ENCODE measurements around the gene FGF1.
A peak's percentile ranks its signal among the peaks of the same experiment; 100 is the strongest.

The FGF1 gene

DNA sequence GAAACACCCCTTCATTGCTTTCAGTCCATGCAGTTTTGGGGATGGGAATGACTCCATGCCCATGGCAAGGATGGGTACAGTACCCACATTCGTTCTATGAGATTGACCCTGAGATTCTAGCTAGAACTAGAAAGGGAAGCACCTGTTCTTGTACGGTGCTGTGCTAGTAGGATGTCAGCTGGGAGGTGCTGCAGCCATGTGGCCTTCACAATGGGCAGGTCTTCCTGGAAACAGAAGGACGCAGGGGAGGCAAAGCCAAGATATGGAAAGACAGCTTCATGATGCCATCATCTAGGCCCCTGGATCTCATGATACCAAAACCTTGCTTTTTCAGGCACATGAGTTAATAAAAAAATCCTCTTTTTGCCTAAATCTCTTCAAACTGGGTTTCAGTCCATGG is 10.5 kb upstream of the FGF1 start:
- DNase-seq (ENCODE audit: low spot score): no peak

DNA sequence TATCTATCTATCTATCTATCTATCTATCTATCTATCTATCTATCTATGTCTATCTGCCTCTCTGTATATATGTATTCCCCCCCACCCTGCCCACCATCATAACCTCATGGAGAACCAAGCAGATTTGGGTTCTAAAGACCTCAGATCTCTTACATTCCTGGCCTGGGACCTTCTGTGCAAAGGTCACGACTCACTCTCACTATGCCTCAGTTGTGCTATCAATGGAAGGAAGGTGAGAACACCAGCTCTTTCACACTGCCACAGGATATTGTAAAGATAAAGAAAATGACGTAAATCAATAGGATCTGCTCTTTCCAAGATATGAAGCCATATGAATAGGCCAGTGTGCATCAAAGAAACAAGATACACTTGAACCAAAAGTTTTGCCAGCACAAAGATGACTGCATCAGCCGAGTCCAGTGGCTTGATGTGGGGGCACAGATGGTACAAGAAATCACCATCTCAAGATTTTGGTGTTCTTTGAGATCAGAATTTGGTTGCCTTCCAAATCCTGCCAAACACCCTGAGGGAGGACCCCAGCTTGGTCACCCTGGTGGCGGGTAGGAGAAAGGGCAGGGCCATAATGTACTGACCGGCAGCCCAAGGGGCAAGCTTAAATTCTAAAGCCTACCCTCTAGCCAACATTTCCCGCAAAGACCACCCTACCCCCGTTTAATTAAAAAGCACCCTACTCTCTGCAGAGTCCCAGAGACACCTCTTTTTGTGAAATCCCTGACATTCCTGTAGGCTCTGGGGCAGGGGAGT is 8.4 kb upstream of the FGF1 start:
- no peak for DNase-seq (ENCODE audit: low spot score)

DNA sequence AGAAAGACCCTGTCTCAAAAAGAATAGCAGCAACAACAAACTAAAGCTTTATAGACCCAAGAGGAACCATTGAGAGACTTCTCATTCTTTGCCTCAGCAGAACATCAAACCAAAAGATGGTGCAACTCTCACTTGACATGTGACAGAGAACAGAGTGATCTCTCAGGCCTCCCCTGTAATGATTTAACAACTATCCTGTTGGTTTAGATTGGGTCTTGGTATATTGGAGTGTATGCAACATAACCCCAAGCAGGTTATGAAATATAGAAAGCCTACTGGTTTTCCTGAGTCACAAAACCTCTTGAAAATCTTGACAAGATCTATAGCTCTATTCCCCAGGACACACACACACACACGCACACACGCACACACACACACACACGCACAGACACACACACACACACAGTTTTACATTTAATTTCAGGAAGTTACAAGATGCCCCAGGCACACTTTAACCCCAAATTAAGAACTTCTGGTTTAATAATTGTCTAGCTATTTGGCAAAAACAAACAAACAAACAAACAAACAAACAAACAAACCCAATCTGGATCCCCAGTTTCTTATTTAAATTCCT is 6.5 kb upstream of the FGF1 start:
- DNase-seq (ENCODE audit: low spot score): no peak

DNA sequence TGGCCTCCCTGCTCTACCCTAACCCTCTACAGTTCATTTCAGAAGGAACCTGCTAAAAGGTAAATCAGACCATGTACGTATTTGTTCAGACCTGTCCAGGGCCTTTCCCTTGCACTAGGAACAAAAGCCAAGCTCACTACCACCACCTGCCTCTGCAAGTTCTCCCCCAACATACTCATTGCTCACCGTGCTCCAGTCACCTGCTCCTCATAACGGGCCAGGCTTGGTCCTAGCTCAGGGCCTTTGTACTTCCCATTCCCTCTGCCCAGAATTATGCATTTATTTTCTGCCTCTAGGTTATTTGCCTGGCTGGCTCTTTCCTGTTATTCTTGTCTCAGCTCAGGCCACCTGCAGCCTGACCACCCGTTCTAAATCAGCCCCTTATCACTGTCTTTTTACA is 4.8 kb upstream of the FGF1 start:
- no peak for DNase-seq (ENCODE audit: low spot score)

DNA sequence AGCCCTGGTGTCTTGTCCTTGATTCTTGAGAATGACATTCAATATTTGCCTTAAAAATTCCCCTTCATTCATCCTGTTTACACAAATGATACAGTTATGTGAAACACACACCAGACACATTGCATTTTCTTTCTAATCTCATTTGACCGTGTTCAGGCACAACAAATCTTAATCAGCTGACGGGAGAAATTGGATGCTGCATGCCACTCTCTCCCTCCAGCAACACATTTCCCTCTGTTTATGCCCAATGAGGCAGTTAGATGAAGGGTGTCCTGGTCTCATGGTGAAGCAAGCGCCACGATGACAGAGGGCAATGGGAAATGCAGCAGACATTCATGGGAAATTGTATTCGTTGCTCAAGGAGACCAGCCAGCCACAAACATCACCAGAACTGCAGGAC is 3.2 kb upstream of the FGF1 start:
- DNase-seq (ENCODE audit: low spot score): no peak

DNA sequence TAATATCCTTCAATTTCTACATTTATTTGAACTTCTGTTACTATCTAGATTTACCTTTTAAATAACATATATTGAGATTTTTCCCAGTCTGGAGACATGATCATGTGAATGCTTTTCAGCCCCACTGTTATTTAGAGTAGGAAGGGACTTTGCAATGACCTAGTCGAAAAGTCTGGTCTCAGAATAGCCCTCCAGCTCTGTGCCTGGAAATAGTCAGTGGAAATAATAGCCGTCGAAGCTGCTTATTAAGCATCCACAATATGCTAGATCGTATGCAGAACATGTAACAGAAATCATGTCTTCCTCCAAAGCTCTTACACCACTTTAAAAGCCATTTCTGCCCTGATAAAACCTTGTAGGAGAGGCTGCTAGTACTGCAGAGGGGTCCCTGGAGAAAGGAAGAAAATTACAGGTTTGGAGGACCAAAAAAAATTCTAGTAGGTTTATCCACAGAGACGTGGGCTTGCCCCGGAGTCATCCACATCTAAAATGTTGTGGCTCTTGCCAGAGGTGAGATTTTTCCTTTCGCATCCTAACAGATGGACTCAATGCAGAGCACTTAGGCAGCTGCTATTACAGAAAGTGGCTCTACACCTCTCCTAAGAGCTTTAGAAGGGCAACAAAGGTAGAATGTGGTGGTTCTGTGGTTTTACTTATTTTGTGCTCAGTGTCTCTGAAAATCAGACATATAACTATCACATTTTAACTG is 2.5 kb upstream of the FGF1 start:
- DNase-seq (ENCODE audit: low spot score): no peak

DNA sequence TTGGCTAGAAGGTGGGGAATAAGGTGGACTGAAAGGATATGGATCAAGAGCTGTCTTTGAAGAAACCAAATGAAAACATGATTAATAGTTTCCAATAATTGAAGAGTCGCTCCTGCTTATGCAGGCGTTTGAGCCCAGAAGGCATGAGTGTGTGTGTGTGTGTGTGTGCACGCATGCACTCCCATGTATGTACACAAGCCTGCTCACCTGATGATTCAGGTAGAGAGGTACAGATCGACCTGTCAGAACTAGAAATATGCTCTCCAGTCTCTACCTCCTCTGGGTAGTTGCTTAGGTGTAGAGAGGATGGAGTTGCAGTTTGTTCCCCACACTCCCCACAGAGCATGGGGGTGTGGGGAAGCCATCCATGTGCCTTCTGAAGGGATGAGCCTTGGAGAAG is 1.1 kb upstream of the FGF1 start:
- DNase-seq (ENCODE audit: low spot score): no peak

DNA sequence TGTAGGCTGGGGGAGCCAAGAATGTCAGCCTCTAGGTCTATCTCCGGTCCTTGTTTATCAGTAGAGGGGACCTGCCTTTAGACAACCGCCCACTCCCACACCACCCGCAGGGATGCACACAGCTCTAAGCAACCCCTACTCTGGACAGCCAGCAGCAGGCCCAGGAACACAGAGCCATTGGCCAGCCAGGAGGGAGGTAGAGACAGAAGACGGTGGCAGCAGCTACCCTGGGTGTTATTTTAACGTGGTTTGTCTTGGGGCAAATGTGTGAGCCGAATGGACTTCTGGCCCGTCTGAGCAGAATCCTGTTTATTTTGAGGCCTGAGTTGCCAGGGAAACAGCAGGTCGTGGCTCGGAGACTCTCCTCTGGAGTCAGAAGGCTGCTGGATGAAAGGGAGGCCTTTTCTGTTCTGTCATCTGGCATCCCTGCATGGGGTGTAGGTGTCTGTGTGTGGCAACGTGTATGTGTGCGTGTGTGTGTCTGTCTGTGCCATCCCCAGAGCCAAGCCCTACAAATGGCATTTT is 382 bp upstream of the FGF1 start:
- no peak for DNase-seq (ENCODE audit: low spot score)

DNA sequence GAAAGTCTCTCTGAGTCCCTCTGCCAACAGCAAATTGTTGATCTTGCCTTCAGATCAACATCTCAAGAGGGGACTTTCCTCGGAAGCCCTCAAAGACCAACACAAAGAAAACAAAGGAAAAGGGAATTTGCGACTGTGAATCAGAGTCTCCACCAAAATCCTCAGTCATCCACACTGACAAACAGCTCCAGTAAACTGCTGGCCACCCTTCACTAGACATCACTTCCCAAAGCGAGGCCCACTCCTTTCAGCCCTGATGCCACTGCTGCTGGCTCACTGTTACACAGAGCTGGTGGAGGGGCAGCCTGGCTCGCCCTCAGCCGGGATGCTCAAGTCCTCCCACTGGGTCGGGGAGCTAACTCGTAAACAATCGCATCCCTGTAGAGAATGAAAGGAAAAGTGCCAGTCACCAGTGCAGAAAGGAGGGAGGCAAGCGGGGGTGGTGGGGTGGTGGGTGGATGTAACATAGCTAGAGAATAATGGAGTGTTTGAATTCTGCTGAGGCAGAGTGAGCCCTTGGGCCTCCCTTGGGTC is 1.3 kb downstream of the FGF1 start:
- no peak for DNase-seq (ENCODE audit: low spot score)

DNA sequence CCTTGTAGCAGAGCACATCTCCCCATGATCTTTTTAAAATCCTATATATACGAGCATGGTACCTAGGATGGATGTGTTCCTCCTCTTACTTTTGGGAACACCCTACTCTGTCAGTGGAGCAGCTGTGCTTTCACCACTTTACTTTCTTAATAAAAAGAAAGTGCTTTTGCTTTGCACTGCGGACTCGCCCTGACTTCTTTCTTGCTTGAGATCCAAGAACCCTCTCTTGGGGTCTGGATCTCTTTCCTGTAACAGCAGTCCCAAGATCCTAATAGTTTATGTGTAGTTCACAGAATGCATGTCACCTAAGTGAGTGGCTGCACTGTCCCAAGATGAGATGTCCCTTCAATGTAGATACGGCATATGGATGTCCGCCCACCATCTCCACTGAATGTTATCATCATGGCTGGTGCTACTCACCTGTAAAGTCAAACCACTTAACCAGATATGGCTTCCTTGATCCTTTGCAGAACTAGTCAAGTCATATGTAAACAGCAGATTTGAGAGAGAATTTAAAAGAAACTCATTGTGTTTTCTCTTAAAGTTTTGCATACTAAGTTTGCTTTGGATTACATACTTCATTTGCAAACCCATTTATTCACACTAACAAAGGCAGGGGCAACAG is 1.9 kb downstream of the FGF1 start:
- DNase-seq (ENCODE audit: low spot score): no peak

DNA sequence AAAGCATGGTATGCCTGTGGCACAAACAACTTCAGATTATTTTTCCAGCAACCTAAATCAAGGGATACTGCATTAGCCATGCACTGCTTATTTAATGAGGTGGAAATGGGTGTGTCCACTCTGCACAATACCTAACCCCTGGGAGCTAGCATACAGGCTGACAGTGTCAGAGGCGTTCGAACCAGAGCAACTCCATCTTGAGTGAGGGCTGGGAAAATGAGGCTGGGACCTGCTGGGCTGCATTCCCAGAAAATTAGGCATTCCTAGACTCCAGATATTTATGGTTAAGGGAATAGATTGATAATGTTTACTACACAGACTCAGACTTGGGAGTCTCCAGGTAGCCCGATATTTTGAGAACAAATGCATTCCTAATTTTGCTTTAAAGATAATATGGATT is 2.8 kb downstream of the FGF1 start:
- no peak for DNase-seq (ENCODE audit: low spot score)

DNA sequence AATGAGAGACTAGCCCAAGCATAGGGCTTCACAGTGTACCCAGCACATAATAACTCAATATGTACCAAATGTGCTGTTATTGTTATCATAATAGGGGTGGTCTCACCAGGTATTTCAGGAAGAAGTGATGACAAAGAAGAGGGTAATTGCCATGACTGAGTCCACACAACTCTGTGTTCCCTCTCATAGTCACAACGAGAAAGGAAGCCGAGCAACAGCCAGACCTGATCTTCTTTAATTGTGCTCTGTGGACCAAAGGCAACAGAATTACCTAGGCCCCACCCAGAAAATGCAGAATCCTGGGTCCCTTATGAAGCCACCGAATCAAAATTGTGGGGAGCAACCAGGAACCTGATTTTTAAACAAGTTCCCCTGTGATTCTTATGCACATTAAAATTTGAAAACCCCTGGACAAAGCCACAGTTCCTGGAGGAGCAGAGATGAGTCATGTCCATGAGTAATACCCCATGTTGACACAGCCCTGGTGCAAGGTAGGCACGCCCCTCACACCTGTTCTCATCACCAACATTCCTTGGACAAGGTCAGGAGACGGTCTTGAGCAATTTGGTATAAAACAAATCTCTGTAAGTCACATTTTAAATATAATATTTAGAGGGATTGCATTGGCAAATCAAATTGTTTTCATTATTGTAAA is 5.2 kb downstream of the FGF1 start:
- DNase-seq (ENCODE audit: low spot score): peak; percentile 46

DNA sequence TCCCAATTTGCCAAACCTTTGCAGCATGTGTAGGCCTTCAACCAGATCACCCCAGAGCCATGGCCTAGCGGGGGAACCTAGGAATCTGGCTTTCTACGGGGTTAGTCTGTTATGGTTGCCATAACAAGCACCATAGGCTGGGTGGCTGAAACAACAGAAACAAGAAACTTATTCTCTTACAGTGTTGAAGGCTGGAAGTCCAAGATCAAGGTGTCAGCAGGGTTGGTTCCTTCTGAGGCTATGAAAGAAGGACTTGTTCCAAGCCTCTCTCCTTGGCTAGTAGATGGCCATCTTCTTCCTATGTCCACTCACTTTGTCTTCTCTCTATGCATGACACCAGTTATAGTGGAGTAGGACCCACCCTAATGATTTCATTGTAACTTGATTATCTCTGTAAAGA is 6.1 kb downstream of the FGF1 start:
- DNase-seq (ENCODE audit: low spot score): no peak

DNA sequence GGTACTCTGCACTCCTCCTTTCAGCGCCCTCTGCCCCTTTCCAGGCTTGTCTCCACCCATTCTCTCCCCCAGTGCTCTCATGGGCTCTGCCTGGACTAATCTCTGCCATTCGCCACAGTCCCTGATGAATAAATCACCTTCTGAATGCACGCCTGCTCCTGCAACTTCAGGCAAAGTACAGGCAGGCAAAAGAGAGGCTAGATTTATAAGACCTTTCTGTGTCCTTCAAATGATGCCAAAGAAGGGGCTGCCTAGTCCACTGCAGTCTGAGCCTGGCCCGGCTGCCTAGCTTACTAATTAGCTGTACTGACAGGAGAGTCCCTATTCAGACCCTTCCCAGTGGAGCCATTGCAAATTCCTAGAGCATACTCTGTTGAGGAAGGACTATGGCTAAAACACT is 7.4 kb downstream of the FGF1 start:
- no peak for DNase-seq (ENCODE audit: low spot score)

DNA sequence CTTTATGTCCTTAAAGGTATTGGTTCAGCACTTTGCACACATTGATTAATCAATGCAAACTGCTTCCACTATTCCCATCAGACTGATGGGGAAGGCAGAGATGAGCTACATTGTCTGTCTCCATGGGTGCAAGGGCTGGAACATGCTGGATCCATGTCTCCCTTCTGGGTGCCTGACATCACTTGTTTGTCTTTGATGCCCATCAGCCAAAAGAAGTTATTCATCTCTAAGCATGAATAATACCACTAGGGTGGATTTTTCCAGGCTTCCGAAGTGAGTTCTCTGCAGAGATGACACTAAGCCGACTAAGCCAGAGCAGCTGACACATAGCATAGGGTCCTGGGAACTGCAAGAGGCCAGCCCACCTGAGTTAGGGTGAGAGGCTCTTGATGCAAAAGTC is 8.7 kb downstream of the FGF1 start:
- DNase-seq (ENCODE audit: low spot score): peak; percentile 17

DNA sequence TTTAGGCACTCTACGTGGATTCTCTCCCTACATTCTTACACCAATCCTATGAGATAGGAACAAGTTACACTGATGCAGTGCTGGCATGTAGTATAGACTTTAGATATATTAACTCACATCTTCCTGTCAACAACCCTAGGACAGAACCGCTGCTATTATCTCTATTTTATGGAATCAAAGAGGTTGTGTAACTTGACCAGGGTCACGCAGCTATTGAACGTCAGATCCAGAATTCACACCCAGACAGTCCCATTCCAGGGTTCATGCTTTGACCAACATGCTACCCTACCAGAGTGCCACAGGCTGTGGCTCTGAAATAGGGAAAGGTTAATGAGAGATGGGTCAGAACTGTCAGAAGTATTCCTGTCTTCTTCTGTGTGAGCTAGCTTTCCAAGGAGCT is 9.6 kb downstream of the FGF1 start:
- no peak for DNase-seq (ENCODE audit: low spot score)

DNA sequence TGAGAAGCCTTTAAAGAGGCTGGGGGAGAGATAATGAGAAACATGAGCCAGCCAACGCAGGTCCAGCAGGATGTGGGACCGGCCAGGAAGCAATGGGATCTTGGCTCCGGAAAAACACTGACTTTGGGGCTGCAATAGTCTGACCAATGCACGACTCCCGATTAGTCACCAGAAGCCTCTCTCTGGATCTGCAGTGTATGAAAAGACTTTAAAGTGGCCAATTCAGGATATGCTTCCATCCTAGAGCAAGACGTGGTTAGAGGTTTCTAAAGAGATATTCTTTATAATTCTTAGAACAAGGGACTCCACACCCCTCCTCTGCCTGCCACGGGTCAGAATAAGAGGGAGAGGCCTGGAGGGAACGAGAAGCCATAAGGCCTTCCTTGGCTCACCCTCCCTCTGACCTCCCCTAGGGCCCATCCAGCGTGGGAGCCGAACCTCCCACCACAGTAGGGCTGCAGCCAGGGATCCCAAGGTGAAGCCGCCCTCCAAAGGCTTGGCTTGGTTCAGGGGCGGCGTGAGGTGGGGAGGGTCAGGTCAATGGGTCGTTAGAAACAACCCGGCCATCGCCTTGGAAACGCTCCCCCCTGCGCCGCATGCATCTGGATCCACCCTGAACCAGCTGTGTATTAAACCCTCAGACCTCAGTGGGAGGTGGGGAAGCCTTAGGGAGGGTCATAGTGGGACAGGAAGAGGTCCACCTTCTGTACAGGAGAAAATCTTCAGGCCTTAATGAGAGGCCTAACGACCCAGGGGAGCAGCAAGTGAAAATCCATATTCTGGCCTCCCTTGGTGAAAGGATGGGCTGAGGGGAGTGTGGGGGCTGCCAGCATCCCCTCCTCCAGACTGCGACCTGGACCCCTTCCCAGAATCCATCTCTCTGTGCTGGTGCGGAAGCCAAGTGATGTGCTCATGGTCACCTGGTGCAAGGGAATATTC is 11.1 kb downstream of the FGF1 start:
- peak; percentile 37 for DNase-seq (ENCODE audit: low spot score)

DNA sequence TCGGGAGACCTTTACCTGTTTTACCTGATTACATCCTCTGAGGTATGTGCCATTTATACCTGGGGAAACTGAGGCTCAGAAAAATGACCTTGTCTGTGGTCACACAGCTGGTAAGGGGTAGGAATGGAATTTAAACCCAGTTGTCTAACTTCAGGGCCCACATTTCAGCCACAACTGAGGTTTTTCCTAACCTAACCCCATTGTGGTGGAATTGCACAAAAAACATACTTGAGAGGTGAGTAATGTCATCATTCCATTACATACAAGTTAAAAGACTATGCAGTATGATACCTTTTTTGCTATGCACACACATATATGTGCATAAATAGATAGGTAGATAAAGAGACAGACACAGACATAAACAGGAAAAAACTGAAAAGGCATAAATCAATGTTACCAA is 14.1 kb downstream of the FGF1 start:
- DNase-seq (ENCODE audit: low spot score): no peak

DNA sequence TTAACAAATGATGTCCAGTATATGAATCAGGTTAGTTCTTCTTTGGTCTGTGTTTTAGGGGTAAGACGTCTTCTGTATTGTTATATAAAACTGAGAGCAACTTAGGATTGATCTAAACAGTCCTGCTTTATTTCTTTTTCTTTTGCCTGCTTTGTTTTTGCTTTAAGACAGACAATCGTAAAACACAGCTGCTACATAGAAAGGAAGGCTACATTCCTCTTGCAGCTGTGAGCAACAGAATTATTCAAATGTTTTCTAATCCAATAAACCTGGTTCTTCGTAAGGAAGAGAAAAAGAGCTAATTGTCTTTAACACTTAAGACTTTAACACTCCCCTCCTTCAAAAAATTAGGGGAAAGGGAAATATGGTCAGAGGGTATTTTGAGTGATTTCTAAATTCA is 14.6 kb downstream of the FGF1 start:
- no peak for DNase-seq (ENCODE audit: low spot score)

DNA sequence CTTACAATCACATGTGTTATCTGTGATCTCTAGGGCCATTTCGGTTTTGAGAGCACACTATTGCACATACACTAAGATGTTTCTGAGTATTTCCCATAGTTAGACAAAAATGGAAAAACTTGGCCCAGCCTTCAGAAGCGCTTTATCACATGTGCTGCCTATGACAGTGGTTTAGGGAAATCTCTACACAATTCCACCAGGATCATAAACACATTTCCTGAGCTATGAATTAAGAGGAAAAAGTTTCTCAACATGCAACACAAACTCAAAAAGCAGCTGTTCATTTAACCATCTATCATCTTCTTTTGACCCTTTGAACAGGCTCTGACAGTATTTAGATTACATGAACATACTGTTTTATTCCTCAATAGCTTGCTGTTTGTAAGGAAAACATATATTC is 15.1 kb downstream of the FGF1 start:
- no peak for DNase-seq (ENCODE audit: low spot score)

DNA sequence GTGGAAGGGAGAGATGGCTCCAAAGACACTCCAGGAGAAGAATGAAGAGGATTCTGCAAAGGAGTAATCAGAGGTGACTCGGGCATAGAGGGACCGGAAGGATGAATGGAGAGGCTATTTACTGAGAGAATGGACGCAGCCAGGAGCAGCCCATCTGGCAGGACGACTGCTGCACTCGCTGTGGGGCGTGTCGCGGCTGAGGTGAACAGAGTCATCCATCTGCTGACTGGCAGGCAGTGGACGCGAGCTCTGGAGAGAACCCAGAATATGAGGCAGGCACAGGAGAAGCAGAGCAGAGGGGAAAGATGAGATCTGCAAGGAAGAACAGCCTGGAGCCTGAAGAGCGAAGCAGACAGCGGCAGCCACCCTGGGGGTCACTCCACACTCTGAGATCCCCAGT is 16.4 kb downstream of the FGF1 start:
- DNase-seq (ENCODE audit: low spot score): no peak
